Sigmoid colon (tissue), 7 donors: Measurements from ENCODE around the gene SPP2. TPM values are rescaled to one million over a fixed set of nuclear protein-coding genes. Genes with fewer than 3 reads are reported as not detected.

ENCODE experiments used
- DNase-seq: peaks from one replicate; pipeline ENCODE4 v3.0.0-alpha.2; 2019
- H3K27ac ChIP-seq, 4 donors: fragments of 200-600 bp; sonication (generic); one replicate each; pipeline ENCODE4 v1.5.1; 2016 to 2019; ENCODE audit warnings: mild to moderate bottlenecking in 1 of 4
- H3K27me3 ChIP-seq, 3 donors: fragments of 200-600 bp; sonication (generic); one replicate each; pipeline ENCODE4 v1.5.1; 2019; ENCODE audit warnings: mild to moderate bottlenecking in 1 of 3
- H3K36me3 ChIP-seq, 4 donors: fragments of 200-600 bp; sonication (generic); one replicate each; pipeline ENCODE4 v1.5.1; 2016 to 2019
- H3K4me1 ChIP-seq, 4 donors: fragments of 200-600 bp; sonication (generic); one replicate each; pipeline ENCODE4 v1.5.1; 2017 to 2019
- H3K4me3 ChIP-seq, 4 donors: fragments of 200-600 bp; sonication (generic); one replicate each; pipeline ENCODE4 v1.5.1; 2017 to 2019; ENCODE audit warnings: mild to moderate bottlenecking in 2 of 4, moderate library complexity in 1 of 4
- H3K9me3 ChIP-seq, 4 donors: fragments of 200-600 bp in 3 of 4; sonication (generic) in 3 of 4; one replicate each; pipeline versions ENCODE4 v1.5.1 to v1.6.1; 2013 to 2019
- EP300 ChIP-seq, 4 donors: sonication (generic); formaldehyde crosslinking; IDR thresholded peaks; one replicate each; pipeline ENCODE4 v1.6.1; 2017; ENCODE audit warnings: antibody characterized with exemption in 4 of 4
- POLR2A ChIP-seq, 2 donors: fragments of 450-650 bp; IDR thresholded peaks; one replicate each; pipeline ENCODE4 v1.6.1; 2016; ENCODE audit warnings: antibody characterized with exemption in 2 of 2, mild to moderate bottlenecking in 2 of 2, moderate library complexity in 2 of 2
- POLR2AphosphoS5 ChIP-seq, 4 donors: sonication (generic); formaldehyde crosslinking; IDR thresholded peaks; one replicate each; pipeline ENCODE4 v1.6.1; 2017; ENCODE audit warnings: antibody characterized with exemption in 4 of 4
- WGBS, 2 donors: extraction: QIAGEN DNeasy Blood & Tissue Kit; methylation state at CpG; one replicate each; pipeline ENCODE4 v1.1.7; 2013; 5-methylcytosine and 5-hydroxymethylcytosine counted together
- intact Hi-C: fragments of 100-400 bp; cut with DNase I; formaldehyde crosslinking; loops from one replicate; pipeline ENCODE4 v1.15.1; 2023
- polyA plus RNA-seq, 3 donors: library from polyadenylated mRNA; stranded (reverse); fragments of 200-250 nt; gene quantifications; one replicate each; pipeline ENCODE4 v1.2.3, GENCODE V29; 2013
- total RNA-seq, 4 donors: library from RNA; depleted of rRNA; stranded (reverse); fragments of >200 nt; gene quantifications; one replicate each; pipeline ENCODE4 v1.1.0, GENCODE V29; 2016
- TF ChIP-seq, protein P1 (sequence below), 4 experiments: fragments of 450-650 bp in 3 of 4; fragments of 200-600 bp in 1 of 4; IDR thresholded peaks; one replicate each; pipeline ENCODE4 v1.5.1; 2016 to 2019; ENCODE audit warnings: antibody characterized with exemption in 4 of 4, mild to moderate bottlenecking in 3 of 4, moderate library complexity in 2 of 4
- donor health status: healthy with polysubstance abuse.
- donor health status: Bipolar disorder and iron deficiency.
- donor health status: healthy.

The SPP2 gene
- total and polyA plus RNA-seq, 7 donors: not detected

- Histone ChIP-seq H3K27me3 (peaks cover 0 to 4% (median 0%) of the 10 kb centered on the region in 3 donors), H3K4me1 (no peaks in the 10 kb centered on the region), H3K4me3 (no peak overlapping the region), H3K9me3 (no peaks in the 10 kb centered on the region), H3K27ac (no peak overlapping the region), H3K36me3 (no peaks in the 10 kb centered on the region)
- intact Hi-C loops: no loop called here
- no peak for DNase-seq
- TF ChIP-seq POLR2AphosphoS5 (IDR thresholded peaks at IDR 0.05) (no peak), POLR2A (IDR thresholded peaks at IDR 0.05) (no peak), EP300 (IDR thresholded peaks at IDR 0.05) (no peak)
- TF ChIP-seq, protein P1, sequence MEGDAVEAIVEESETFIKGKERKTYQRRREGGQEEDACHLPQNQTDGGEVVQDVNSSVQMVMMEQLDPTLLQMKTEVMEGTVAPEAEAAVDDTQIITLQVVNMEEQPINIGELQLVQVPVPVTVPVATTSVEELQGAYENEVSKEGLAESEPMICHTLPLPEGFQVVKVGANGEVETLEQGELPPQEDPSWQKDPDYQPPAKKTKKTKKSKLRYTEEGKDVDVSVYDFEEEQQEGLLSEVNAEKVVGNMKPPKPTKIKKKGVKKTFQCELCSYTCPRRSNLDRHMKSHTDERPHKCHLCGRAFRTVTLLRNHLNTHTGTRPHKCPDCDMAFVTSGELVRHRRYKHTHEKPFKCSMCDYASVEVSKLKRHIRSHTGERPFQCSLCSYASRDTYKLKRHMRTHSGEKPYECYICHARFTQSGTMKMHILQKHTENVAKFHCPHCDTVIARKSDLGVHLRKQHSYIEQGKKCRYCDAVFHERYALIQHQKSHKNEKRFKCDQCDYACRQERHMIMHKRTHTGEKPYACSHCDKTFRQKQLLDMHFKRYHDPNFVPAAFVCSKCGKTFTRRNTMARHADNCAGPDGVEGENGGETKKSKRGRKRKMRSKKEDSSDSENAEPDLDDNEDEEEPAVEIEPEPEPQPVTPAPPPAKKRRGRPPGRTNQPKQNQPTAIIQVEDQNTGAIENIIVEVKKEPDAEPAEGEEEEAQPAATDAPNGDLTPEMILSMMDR (IDR thresholded peaks at IDR 0.05): no peak
- WGBS, 2 donors: 62 to 75% methylated on average over 8 of the region's 8 CpGs
Observed at GRCh38 chr2:234060236-234060635, 9.7 kb downstream of the SPP2 start.

- no peak overlapping the region for H3K27ac ChIP-seq
- TF ChIP-seq, protein P1 (IDR thresholded peaks at IDR 0.05): no peak
- no peak for TF ChIP-seq POLR2A (IDR thresholded peaks at IDR 0.05)
- no peak for TF ChIP-seq POLR2AphosphoS5 (IDR thresholded peaks at IDR 0.05)
- TF ChIP-seq EP300 (IDR thresholded peaks at IDR 0.05): no peak
- no peak for DNase-seq
- H3K4me1 ChIP-seq: no peaks in the 10 kb centered on the region
- H3K4me3 ChIP-seq: no peak overlapping the region
- 77 to 83% methylated on average over 6 of the region's 6 CpGs for WGBS, 2 donors
- H3K9me3 ChIP-seq: no peaks in the 10 kb centered on the region
- intact Hi-C loops: no loop called here
- peaks cover 0 to 4% (median 0%) of the 10 kb centered on the region in 3 donors for H3K27me3 ChIP-seq
- H3K36me3 ChIP-seq: no peaks in the 10 kb centered on the region
Observed at GRCh38 chr2:234061624-234062257, 11.2 kb downstream of the SPP2 start.

DNA sequence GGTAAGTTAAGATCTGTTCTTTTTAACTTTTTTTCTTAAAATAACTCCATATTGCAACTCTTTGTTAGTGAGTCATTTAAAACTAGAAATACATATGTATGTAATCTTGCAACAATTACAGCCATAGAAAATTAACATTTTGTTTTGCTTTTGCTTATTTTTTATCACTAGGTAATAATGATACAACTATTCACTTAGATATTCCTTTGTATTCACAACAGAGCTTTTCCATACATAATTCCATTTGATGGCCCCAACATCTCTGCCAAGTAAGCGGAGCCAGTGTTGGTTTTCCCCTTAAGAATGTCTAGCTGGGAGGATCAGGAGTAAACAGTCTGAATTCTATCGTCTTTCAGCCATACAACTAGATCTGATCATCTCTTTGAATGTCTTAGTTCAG lies 16.1 kb downstream of the SPP2 start:
- TF ChIP-seq POLR2A (IDR thresholded peaks at IDR 0.05) (no peak), EP300 (IDR thresholded peaks at IDR 0.05) (no peak), POLR2AphosphoS5 (IDR thresholded peaks at IDR 0.05) (no peak)
- TF ChIP-seq, protein P1 (IDR thresholded peaks at IDR 0.05): no peak
- Histone ChIP-seq H3K27ac (no peak overlapping the region), H3K36me3 (no peaks in the 10 kb centered on the region), H3K4me1 (no peaks in the 10 kb centered on the region), H3K27me3 (no peaks in the 10 kb centered on the region), H3K9me3 (peaks cover 0 to 5% (median under 1%) of the 10 kb centered on the region in 4 donors), H3K4me3 (no peak overlapping the region)
- WGBS, 2 donors: 83 to 89% methylated on average over 2 of the region's 2 CpGs
- intact Hi-C loops: no loop called here
- no peak for DNase-seq

DNA sequence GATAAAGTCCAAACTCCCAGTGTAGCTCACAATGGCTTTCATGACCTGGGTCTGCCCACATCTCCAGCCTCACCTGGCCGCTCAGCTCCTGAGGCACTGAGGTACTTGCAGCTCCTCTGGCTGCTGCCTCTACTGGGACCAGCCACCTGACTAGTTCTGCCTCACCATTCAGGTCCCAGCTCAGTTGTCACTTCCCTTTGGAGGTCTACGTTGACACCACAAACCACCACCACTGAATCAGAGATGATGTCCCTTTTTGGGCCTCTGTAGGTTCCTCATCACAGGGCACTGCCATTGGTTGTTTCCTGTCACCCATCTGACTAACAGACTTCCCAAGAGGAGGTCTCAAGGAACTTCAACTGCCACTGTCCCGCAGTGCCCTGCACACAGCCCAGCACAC lies 21.2 kb downstream of the SPP2 start:
- WGBS, 2 donors: 70 to 88% methylated on average over 3 of the region's 3 CpGs
- no peak for TF ChIP-seq EP300 (IDR thresholded peaks at IDR 0.05)
- TF ChIP-seq, protein P1 (IDR thresholded peaks at IDR 0.05): no peak
- TF ChIP-seq POLR2AphosphoS5 (IDR thresholded peaks at IDR 0.05): no peak
- no peak for TF ChIP-seq POLR2A (IDR thresholded peaks at IDR 0.05)
- Histone ChIP-seq H3K9me3 (peaks cover 0 to 5% (median under 1%) of the 10 kb centered on the region in 4 donors), H3K4me3 (no peak overlapping the region), H3K4me1 (no peaks in the 10 kb centered on the region), H3K27ac (no peak overlapping the region), H3K27me3 (no peaks in the 10 kb centered on the region), H3K36me3 (no peaks in the 10 kb centered on the region)
- intact Hi-C loops: no loop called here
- DNase-seq: no peak

DNA sequence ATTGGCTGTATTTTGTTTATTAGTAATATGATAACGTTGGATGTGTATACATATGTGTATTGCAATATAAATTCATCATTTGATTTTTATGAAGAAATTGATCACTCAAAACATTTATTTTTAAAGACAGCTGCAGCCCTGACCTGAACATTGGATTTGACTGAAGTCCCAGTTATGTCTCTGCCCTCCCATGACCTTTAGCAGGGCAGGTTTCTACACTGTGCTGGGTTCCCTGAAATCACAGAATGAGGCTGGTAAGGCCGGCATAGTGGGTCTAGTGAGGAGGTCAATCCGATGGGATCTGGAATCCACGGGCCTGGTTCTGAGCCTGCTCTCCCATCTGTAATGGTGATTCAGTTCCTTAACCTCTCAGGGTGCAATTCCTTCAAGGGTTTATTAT lies 22.0 kb downstream of the SPP2 start:
- no peaks in the 10 kb centered on the region for H3K36me3 ChIP-seq
- TF ChIP-seq, protein P1 (IDR thresholded peaks at IDR 0.05): no peak
- TF ChIP-seq EP300 (IDR thresholded peaks at IDR 0.05) (no peak), POLR2AphosphoS5 (IDR thresholded peaks at IDR 0.05) (no peak), POLR2A (IDR thresholded peaks at IDR 0.05) (no peak)
- 91 to 93% methylated on average over 4 of the region's 4 CpGs for WGBS, 2 donors
- peaks cover 0 to 5% (median under 1%) of the 10 kb centered on the region in 4 donors for H3K9me3 ChIP-seq
- H3K4me1 ChIP-seq: no peaks in the 10 kb centered on the region
- no peaks in the 10 kb centered on the region for H3K27me3 ChIP-seq
- no peak overlapping the region for H3K27ac ChIP-seq
- intact Hi-C loops: no loop called here
- no peak overlapping the region for H3K4me3 ChIP-seq
- DNase-seq: no peak
